Fibroblast of pulmonary artery (primary cell): ENCODE measurements around the gene GPSM1.

ENCODE experiments used
- DNase-seq: peaks from one replicate; pipeline ENCODE4 v3.0.0-alpha.2; 2010; ENCODE audit warnings: low read depth
- H3K4me3 ChIP-seq: replicated peaks from 2 replicates; pipeline ENCODE4 v1.5.1; 2011; ENCODE audit warnings: low read depth, mild to moderate bottlenecking, control low read depth, low read length, moderate library complexity
- TF ChIP-seq, protein P1 (sequence below): IDR thresholded peaks from 2 replicates; pipeline ENCODE4 v1.5.1; 2011; ENCODE audit warnings: mild to moderate bottlenecking, control low read depth, low read length, inconsistent platforms; ENCODE audit errors: missing control alignments

Gene GPSM1

DNA sequence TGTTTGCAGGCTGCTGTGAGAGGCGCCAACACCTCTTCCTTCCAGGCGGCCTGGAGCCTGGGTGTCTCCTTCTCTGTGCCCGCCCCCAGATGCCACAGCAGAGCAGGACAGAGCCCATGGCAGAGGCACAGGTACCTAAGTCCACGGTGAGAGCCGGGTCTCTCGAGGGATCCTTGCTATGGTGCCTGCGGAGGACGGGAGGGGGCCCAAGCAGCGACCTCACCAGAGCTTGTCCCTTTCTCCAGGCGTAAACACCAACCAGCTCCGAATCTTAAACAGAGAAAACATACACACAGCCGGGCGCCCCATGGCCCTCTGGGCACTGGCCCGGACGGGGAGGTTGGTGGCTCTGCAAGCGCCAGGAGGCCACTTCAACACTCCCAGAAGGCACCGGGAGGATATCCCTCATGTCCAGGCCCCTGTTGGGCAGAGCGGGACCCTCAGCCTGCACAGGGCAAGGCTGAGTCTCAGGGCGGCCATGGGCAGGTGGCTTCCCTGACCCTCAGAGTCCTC is 35.3 kb upstream of the GPSM1 start:
- H3K4me3 ChIP-seq: no peak overlapping the region
- TF ChIP-seq, protein P1, sequence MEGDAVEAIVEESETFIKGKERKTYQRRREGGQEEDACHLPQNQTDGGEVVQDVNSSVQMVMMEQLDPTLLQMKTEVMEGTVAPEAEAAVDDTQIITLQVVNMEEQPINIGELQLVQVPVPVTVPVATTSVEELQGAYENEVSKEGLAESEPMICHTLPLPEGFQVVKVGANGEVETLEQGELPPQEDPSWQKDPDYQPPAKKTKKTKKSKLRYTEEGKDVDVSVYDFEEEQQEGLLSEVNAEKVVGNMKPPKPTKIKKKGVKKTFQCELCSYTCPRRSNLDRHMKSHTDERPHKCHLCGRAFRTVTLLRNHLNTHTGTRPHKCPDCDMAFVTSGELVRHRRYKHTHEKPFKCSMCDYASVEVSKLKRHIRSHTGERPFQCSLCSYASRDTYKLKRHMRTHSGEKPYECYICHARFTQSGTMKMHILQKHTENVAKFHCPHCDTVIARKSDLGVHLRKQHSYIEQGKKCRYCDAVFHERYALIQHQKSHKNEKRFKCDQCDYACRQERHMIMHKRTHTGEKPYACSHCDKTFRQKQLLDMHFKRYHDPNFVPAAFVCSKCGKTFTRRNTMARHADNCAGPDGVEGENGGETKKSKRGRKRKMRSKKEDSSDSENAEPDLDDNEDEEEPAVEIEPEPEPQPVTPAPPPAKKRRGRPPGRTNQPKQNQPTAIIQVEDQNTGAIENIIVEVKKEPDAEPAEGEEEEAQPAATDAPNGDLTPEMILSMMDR: no peak
- DNase-seq: no peak

DNA sequence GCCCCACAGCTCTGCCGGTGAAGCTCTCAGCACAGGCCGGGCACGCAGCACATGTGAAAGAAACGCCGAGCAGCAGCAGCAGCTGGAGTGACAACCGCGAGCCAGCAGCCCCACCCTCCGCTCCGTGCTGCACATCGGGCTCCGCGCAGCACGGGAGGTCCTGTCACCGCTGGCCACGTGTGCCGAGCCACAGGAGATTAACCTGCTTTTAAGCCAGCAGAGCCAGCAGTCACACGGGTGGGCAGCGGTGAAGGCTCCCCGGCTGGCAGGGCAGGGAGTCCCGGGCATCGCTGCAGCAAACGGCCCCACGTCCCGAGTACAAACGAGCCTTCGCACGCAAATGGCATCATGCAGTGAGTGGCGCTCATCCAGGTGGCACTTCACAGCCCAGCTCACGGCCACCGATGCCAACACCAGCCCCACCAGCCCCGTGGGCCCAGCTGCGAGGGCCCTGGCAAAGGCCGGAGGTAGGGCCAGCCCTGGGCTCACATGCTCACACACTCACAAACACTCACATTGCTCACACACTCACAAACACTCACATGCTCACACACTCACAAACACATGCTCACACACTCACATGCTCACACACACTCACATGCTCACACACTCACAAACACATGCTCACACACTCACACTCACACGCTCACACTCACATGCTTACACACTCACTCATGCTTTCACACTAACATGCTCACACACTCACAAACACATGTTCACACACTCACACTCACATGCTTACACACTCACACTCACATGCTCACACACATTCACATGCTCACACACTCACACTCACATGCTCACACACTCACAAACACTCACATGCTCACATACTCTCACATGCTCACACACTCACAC is 34.5 kb upstream of the GPSM1 start:
- TF ChIP-seq, protein P1: no peak
- no peak for DNase-seq
- no peak overlapping the region for H3K4me3 ChIP-seq

DNA sequence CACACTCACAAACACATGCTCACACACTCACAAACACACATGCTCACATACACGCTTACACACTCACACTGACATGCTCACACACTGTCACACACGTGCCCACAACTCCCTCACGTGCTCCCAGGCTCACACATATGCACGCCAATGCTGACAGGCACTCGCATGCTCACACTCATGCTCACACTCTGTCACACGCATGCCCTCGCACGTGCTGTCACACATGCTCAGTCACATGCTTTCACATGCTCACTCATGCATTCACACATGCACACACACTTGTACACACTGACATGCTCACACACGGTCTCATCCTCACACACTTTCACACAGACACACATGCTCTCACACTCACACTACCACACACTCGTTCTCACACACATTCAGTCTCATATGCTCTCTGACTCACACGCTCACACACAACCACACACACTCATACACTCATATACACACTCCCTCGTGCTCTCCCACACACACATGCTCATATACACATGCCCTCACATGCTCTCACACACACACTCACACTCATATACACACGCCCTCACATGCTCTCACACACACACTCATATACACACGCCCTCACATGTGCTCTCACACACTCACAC is 33.8 kb upstream of the GPSM1 start:
- TF ChIP-seq, protein P1: no peak
- DNase-seq: no peak
- H3K4me3 ChIP-seq: no peak overlapping the region

DNA sequence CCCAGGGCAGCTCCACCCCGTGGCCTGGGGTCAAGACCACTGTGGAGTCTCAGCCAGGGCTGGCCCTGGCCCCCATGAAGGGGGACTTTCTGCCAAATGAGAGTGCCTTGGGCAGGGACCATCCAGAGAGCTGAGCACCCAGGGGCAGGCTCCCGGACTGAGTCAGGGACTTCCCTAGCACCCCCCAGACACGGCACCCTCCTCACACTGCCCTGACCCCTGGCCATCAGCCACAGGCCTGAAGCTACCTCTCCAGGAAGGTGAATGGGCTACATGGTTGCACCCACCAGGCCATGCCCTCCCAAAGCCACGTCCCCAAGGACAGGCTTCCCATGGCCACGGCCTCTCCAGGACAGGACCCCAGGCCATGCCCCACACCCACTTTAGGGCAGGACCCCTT is 32.9 kb upstream of the GPSM1 start:
- no peak for DNase-seq
- H3K4me3 ChIP-seq: no peak overlapping the region
- TF ChIP-seq, protein P1: no peak

DNA sequence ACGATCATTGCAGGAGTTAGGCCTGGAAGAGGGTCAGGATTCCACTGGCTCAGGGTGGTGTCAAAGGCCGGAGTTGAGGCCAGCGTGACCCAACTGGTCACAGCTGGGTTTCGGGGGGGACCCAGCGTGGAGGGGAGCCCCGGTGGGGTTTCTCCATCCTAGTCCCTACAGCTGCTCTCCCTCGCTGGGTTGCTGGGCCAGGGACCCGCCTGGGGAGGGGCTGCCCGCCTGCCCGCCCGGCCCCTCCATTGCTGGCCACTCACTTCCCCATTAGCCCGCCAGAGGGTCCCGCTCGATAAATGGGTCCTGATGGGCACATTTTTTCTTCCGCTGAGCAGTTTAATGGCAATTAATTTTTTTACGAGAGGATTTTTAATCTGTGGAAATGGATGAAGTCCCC is 32.3 kb upstream of the GPSM1 start:
- H3K4me3 ChIP-seq: no peak overlapping the region
- DNase-seq: no peak

DNA sequence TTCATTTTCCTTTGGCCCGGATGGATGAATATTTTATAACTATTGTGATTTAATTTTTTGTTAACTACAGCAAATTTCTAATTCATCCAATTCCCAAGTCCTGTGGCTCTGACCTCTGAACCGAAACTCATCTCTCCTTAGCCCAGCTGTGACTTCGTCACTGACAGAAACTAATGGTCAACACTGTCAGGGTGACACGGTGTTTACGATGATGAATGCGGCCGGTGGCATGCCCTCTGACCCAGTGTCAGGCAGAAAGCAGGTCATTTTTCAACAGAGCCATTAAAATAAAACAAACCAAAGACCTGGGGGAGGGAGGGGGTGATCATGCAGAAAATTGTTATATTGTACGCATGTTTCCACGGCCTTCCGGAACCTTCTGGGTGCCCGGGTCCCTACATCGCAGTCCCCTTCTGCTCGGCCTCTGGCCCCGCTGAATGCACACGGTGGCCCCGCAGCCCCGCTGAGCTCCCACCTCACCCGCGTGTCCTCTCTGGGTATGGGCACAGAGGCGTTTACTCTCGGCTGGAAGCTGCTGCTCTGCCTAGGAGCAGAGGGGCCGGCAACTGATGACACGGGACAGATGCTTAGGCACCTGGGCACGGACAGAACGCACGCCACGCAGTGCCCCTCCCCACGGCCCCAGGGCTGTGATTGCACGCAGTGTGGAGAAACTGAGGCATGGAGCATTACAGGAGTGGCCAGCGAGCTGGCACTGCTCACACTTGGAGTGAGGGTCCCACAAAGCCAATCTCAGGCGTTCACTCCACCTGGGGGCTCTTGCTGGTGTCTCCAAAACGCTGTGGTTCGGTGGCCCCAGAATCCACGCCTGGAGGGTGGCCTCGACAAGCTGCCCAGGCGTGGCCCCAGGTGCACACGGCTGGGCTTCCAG is 31.6 kb upstream of the GPSM1 start:
- no peak for DNase-seq
- TF ChIP-seq, protein P1: no peak
- H3K4me3 ChIP-seq: no peak overlapping the region

More for the DNA sequence above, 32.3 kb upstream of the GPSM1 start:
- TF ChIP-seq, protein P1: no peak
